HG03575 (cell line): ENCODE data around the gene ECM2.

Source experiments
- ATAC-seq: cut with Tn5 transposase; IDR thresholded peaks from one replicate; pipeline ENCODE4 v1.9.1; 2021; ENCODE audit not compliant: unreplicated experiment, insufficient number of reproducible peaks, low FRiP score; ENCODE audit errors: extremely low read depth

The ECM2 gene

DNA sequence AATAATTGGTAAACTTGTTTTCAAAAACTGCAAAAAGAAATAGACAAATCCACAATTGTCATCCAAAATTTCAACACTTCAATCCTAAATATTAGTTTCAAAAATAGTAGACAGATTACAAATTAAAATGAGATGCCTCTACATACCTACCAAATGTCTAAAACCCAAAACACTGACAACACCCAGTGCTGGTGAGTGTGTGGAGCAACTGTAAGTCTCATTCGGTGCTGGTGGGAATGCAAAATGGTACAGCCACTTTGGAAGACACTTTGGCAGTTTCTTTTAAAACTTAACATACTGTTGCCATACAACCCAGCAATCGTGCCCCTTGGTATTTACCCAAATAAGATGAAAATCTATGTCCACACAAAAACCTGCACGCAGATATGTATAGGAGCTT is 6.7 kb downstream of the ECM2 start:
- ATAC-seq: no peak

DNA sequence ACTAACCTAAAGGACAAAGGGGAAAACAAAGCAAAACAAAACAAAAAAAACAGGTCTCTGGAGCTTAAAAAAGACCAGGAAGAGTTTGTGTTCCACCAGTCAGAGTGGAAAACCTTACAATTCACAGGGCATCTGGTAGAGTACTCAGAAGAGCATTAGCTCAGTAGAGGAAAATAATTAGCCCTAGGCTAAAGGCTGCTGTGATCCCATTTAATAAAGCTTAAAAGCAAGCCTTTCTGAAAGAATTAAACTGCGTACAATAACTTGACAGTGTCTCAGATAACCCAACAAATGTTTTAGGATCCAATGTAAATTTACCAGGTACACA is 7.3 kb downstream of the ECM2 start:
- no peak for ATAC-seq

DNA sequence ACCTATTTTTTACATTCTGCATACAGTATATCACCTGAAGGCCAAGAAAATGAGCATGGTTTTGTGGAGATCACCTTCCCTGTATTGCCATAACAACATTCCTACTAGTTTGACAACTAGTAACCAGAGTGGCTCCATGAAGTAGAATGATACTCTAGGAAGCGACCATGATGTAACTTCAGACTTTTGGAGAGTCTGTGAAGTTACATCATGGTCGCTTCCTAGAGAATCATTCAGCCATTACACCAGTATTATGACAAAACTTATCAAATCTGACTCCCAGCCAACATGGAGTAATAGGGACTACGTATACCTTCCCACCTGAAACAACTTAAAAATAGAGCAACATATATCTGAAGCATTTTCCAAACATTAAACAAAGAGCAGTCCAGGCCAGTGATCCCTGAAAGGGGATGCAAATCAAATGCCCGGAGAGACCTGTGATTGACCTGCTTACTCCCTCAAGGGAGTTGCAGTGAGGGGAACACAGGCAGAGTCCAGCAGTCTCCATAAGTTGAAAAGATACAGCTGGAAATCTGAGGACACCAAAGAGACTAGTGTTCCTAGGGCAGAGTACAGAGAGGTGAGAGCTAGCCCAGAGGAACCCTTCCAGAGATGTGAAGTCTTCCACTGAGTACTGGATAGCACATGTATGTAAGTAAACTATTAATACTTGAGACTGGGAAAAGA is 7.8 kb downstream of the ECM2 start:
- ATAC-seq: no peak

DNA sequence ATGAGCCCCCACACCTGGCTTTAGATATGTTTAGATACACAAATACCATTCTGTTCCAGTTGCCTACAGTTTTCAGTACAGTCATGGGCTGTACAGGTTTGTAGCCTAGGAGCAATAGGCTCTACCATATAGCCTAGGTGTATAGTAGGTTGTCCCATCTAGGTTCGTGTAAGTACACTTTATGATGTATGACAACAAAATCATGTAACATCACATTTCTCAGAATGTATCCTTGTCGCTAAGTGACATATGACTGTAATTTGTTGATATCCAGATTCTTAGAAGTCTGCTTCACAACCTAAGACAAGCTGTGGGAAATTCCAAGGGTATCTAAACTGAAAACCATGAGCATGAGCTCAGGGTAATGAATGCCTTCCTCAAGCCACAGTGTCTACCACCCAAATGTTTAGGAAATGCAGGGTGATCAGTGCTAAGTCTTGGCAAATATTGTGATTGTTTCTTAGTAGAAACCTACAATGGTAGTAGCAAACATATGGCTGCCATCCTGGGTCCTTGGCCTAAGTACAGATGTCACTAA is 8.4 kb downstream of the ECM2 start:
- ATAC-seq: no peak

DNA sequence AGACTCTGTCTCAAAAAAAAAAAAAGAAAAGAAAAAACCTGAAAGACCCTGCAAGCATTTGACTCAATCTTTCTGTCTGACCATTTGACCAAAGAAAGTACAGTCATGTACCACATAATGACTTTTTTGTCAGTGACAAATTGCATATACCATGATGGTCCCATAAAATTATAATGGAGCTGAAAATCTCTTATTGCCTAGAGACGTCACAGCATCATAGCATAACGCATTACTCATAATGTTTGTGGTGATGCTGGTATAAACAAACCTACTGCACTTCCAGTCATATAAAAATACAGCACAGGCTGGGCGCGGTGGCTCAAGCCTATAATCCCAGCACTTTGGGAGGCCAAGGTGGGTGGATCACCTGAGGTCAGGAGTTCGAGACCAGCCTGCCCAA is 10.5 kb downstream of the ECM2 start:
- no peak for ATAC-seq

DNA sequence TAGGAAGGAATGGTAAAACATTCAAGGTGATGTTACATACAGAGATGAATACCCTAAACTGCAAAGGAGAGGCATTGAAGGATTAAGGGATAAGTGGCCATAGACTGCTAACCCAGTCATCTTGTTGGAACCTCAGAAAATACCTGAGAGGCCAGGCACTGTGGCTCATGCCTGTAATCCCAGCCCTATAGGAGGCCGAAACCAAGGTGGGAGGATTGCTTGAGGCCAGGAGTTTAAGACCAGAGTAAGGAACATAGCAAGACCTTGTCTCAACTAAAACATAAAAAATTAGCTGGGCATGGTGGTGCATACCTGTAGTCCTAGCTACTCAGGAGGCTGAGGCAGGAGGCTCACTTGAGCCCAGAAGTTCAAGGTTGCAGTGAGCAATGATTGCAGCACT is 10.9 kb downstream of the ECM2 start:
- ATAC-seq: no peak

DNA sequence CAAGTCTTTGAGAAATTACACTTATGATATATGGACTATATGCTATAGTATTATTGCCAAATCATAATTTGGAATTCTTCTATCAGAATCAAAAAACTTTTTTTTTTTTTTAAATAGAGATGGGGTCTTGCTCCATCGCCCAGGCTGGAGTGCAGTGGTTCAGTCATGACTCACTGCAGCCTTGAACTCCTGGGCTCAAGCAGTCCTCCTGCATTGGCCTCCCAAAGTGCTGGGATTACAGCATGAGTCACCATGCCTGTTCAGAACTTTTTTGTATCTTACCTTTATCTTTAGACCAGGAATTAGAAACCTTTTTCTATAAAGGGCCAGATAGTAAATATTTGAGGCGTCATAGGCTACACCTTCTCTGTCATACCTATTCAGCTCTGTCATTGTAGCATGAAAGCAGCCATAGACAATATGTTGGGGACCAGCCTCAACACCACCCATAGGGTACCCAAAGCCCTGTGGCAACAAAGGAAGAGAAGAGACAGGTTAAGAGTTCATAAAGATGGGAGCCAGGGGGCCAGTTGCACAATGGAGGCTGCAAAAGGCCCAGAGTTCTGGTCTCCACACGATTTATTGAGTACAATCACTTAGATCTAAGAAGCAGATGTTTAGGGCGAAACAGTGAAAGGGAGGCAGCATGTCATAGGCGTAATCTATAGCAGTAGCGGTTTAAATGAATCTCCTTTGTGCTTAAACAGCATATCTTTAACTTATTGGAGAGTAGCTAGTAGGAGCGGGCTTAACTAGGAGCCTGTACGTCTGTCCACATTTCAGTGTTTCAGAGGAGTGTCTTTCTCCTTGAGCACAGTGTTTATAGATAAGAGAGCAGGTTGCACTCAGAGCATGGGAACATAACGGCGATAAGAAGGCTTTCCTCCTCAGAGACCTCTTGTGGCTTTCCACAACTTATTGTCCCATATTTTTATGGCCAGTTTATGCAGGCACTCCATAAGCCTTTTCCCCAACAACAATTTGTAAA is 12.5 kb downstream of the ECM2 start:
- no peak for ATAC-seq

DNA sequence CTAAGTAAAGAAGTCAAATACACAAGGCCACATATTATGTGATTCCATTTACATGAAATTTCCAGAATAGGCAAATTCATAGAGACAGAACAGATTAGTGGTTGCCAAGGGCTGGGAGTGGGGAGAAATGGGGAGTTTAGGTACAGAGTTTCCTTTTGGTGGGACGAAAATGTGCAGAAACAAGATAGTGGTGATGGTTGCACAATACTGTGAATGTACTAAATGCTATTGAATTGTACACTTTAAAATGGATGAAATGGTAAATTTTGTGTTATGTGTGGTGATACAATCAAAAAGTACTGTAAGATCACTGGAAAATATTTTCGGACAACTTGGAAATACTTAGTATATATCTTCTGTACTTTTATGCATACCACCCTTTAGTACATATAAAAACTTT is 15.0 kb downstream of the ECM2 start:
- no peak for ATAC-seq

DNA sequence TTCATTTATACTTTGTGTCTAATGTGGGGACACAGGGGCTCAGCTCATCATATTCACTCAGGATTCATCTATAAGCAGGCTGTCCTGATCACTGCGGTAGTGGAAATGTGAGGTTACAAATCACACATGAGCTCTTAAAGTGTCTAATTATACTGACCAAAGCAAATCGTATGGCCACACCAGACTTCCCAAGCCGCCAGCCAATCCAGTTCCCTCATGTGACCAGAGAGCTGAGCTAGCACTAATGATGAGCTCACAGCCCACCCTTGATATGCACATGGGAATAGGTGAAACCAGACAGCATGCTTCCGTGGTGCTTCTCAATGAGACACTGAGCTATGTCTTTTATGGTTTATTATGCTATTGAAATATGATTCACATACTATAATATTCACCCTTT is 17.6 kb downstream of the ECM2 start:
- ATAC-seq: no peak

DNA sequence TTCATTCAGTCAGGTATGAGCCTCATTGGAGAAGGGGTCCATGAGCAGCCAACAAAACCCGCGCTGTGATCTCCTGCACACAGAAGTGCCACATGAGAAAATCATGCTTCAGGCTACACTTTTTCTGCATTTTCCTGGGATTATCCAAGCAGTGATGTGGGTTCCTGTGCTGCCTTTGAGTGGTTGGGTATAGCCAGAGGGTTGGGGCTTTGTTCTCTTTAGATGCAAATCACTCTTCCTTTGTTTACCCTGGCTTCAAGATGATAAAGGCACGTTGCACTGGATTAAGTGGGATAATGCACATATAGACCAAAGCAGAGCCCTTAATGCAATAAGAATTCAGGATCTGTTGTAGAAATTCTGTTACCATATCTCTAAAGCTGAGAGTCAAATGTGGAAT is 18.7 kb downstream of the ECM2 start:
- ATAC-seq: no peak

DNA sequence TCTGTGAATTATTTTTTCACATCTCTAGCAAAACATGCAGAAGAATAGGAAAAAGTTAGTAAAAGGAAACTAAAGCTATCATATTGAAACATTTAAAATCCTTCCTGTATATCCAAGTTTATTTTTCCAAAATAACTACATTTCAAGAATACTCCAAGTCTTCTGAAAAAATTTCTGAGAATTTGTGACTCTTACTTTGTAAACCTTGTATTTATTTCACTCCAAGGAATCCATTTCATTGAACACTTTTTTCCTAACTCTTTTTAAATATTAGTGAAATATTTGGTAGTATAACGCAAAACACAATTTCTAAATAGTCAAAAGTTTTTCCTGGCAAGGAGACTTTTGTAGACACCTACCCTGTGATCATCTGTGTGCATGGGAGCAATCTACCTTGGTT is 19.3 kb downstream of the ECM2 start:
- ATAC-seq: no peak

DNA sequence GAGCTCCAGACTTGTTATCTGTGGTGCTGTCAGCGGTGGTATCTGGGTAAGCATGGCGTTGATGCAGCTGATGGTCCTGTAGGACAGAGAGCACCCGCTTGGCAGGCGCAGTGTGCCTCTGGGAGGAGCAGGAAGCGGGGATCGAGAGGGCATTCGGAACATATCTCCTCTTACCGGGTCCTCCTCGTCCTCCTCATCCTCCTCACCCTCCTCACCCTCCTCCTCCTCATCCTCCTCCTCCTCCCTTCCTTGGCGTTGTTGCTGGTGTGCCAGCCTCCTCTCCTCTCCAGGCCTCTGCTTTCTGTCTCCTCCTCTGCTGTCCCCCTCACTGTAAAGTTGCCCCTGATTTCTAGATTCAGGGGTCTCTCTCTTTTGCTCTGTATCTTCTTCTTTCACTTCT is 21.2 kb downstream of the ECM2 start:
- ATAC-seq: no peak

DNA sequence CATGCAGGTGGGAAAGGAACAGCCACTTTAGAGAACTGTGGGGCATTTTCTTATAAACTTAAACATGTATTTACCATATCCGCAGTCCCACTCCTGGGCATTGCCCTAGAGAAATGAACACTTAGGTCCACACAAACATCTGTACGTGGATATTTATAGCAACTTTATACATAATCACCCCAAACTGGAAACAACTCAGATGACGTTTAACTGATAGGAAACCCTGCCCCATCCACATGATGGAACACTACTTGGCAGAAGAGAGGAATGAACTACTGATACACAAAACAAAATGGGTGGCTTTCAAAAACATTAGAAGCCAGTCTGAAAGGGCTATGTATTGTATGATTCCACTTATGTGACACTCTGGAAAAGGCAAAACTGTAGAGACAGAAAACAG is 22.4 kb downstream of the ECM2 start:
- ATAC-seq: no peak

DNA sequence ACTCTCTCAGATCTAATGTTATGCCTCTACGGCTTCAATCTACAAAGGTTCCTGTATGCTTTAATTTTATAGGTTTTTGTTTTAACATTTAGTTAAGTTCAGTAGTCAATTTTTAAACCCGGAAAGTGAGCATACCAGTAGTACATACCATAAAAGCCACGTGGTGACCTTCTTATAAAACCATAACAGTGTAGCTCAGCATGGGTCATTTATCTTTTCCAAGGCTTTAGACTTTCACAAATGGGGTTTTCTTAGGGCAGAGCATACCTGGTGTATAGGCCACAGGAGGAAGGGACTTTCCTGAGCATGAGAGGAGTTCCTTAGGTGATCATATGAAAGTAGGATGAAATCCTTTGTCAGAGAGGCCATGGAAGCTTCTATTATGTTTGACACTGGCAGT is 23.2 kb downstream of the ECM2 start:
- ATAC-seq: no peak

DNA sequence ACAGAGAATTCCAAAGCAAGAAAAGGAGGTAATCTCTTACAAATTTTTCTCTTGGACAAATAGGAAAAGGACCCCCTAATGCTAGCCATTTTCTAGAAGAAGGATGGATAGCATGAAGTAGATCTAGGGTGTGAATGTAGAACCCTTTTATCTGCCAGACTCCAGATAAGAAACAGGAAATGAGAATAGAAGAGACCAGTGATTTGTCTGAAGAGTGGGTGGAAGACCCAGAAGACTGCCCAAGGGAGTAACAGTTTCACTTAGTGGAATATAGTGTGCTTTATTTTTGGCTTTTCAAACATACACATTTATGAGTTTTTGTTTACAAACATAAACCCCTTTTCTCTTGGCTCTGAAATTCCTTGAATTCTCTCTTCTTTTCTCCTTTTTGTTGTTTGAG is 25.0 kb downstream of the ECM2 start:
- ATAC-seq: no peak

DNA sequence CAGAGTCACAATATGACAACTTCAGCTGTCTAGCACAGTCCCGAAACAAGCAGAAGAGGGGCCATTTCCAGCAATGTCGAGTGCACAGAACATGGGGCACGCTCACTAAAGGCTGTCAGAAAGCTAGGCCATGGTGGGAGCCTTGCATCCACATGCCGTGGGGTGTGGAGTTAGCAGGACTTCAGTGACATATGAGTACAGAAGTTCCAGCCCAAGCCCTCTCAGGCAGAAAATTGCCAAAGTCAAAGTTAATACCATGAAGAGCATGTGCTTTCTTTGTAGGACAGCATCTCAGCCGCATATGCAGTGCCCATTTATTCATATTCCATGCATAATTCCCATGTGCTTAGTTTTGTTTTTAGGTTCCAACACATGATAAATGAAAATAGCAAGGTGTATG is 26.7 kb downstream of the ECM2 start:
- no peak for ATAC-seq

DNA sequence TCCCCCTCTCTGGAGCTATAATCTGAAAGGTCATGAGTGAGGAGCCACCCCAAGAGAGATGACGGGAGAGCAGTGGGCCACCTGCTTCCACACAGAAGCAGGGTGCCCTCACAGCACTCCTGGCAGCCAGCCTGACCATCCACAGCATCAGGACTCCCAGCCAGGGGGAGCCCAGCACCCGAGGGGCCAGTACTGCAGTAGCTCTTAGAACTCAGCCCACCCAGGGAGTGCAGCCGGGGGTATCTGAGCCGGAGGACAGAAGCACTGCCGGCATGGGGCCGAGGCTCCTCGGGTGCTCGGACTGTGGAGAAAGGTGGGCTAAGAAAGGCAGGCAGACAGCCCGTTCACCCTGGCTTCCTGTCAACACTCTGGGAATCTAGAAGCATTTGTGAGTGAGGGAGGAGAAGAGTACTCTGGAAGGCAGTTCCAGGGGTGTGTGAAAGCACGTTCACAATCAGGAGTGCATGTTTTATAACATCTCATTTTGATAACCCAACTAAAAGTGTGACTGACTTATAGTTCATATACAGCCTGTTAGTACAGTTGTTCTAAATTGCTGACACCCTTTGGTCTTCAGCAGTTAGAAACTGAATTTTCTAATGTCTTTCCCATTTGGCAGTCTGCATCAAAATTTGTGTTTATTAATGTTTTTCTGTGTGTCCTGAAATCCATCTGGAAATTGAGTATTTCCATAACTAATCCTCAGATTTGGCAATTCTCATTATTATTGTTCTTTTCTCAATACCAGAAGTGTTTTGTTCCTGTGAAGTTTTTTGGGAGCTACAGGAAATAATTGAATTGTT is 27.6 kb downstream of the ECM2 start:
- ATAC-seq: no peak

DNA sequence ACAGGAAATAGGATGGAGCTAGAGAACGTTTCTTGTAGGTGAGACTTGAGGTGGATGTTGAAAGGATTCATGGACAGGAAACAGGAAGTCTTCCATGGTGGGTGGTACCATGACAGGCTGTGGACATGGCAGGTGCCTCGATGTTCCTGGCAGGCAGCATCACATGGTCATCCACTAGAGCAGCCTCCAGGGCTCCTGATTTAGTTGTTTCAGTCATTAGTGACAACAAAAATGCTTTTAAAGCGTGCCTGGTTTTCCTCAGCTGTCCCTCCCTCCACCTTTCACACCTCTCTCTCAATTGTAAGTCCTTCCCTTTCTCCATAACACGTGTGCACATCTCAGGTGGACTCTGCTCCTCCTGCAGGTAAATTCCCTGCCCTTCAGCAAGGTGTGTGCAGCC is 28.3 kb downstream of the ECM2 start:
- no peak for ATAC-seq

DNA sequence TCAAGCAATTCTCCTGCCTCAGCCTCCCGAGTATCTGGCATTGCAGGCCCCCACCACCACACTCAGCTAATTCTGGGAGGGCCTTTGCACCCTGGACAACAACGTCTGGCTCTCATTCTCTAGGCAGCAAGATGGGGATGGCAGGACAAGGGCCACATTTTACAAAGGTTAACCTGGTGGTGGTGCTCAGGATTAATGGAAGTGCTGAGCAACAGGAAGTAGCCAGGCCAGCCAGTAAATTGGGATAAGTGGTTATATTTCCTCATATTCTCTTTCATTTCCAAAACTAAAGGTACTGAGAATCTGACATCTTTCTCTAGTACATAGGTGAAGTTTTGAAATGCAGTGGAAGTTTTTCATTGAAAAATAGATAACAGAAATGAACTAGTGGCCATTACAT is 28.8 kb downstream of the ECM2 start:
- no peak for ATAC-seq
